WTC11 (cell line): ENCODE data around the gene RASEF. TPM values are rescaled to one million over a fixed set of nuclear protein-coding genes. Genes with fewer than 3 reads are reported as not detected.
"Not testable (repeated sequence)": the region's sequence is repeated elsewhere in the genome, so short reads cannot be mapped to it uniquely, and the experiment has no call there.

Source experiments
- ATAC-seq: fragments of 200-7000 bp; cut with Tn5 transposase; 2 replicates; pipeline ENCODE4 v1.10.0; 2021; ENCODE audit warnings: mild to moderate bottlenecking, moderate library complexity
- CTCF ChIA-PET: fragments of 300-600 bp; sonication (Branson Sonifier 250); formaldehyde crosslinking; loops from one replicate; lab custom pipeline; 2021; ENCODE audit warnings: antibody characterized with exemption; lab: Charles Lee
- POLR2A ChIA-PET: fragments of 350-600 bp; sonication (Branson Sonifier 250); formaldehyde crosslinking; loops from one replicate; lab custom pipeline; 2021; ENCODE audit warnings: antibody characterized with exemption; lab: Charles Lee
- DNase-seq: peaks from one replicate; pipeline ENCODE4 v3.0.0; 2021; ENCODE audit warnings: low spot score
- H3K27ac Mint-ChIP-seq: 2 replicates; pipeline ENCODE4 v1.8.0; 2021; ENCODE audit warnings: mixed read lengths
- H3K27me3 Mint-ChIP-seq: 2 replicates; pipeline ENCODE4 v1.8.0; 2021; ENCODE audit warnings: low read depth, mild to moderate bottlenecking, moderate library complexity, mixed read lengths
- H3K36me3 Mint-ChIP-seq: 2 replicates; pipeline ENCODE4 v1.8.0; 2021; ENCODE audit warnings: mixed read lengths
- H3K4me1 Mint-ChIP-seq: 2 replicates; pipeline ENCODE4 v1.8.0; 2022; ENCODE audit warnings: mixed read lengths
- H3K4me3 Mint-ChIP-seq: 2 replicates; pipeline ENCODE4 v1.8.0; 2021; ENCODE audit warnings: mild to moderate bottlenecking, moderate library complexity, mixed read lengths
- H3K9me3 Mint-ChIP-seq: 2 replicates; pipeline ENCODE4 v1.8.0; 2021; ENCODE audit warnings: mixed read lengths
- CREB1 ChIP-seq: sonication (generic); formaldehyde crosslinking; IDR thresholded peaks from 2 replicates; pipeline ENCODE4 v1.8.0; 2023; ENCODE audit warnings: mild to moderate bottlenecking, missing genetic modification reagents
- E2F1 ChIP-seq: sonication (generic); formaldehyde crosslinking; IDR thresholded peaks from 2 replicates; pipeline ENCODE4 v1.8.0; 2022; ENCODE audit warnings: mild to moderate bottlenecking, missing genetic modification reagents
- IRF2 ChIP-seq: sonication (generic); formaldehyde crosslinking; IDR thresholded peaks from 2 replicates; pipeline ENCODE4 v1.8.0; 2022; ENCODE audit warnings: low read depth, missing genetic modification reagents, borderline replicate concordance
- PRDM15 ChIP-seq: sonication (generic); formaldehyde crosslinking; IDR thresholded peaks from 2 replicates; pipeline ENCODE4 v1.8.0; 2022; ENCODE audit warnings: missing genetic modification reagents
- ZNF138 ChIP-seq: sonication (generic); formaldehyde crosslinking; conservative IDR thresholded peaks from 2 replicates; pipeline ENCODE4 v1.8.1; 2022; ENCODE audit warnings: mild to moderate bottlenecking, moderate library complexity, missing genetic modification reagents
- ZNF317 ChIP-seq: sonication (generic); formaldehyde crosslinking; IDR thresholded peaks from 2 replicates; pipeline ENCODE4 v1.8.1; 2023; ENCODE audit warnings: low read depth, mild to moderate bottlenecking, moderate library complexity, missing genetic modification reagents, borderline replicate concordance
- ZSCAN18 ChIP-seq: fragments of 250-450 bp; sonication (Bioruptor Pico); IDR thresholded peaks from 2 replicates; pipeline ENCODE4 v2.1.2; 2022; ENCODE audit warnings: mild to moderate bottlenecking, moderate library complexity
- total RNA-seq: library from RNA; stranded (reverse); gene quantifications from 3 replicates; pipeline ENCODE4 v1.2.3, GENCODE V29; 2021

RASEF gene
- total RNA-seq, 1 experiment from 2014 or later, result 6.5 TPM

- no peak overlapping the region for H3K4me3 Mint-ChIP-seq
- DNase-seq (no peak), ATAC-seq (peak; percentile 44)
- H3K27me3 Mint-ChIP-seq, result peaks cover 7% of the 10 kb centered on the region
- CTCF ChIA-PET, result interaction anchor here (1.0 kb wide), 2 partner anchors 22 to 328 kb away, joined by 3 read pairs; no protein-coding TSS in a partner anchor
- peaks cover 6% of the 10 kb centered on the region for H3K9me3 Mint-ChIP-seq
- POLR2A ChIA-PET, result interaction anchor here (1.2 kb wide), 1 partner anchor 151 kb away, joined by 3 read pairs; no protein-coding TSS in a partner anchor
- H3K27ac Mint-ChIP-seq, result no peak overlapping the region
- TF ChIP-seq ZSCAN18 (CRISPR knock-in tag) (no peak), CREB1 (CRISPR knock-in tag) (no peak)
- TF ChIP-seq, all 79 proteins: peak for 0
- H3K36me3 Mint-ChIP-seq, result no peaks in the 10 kb centered on the region
- peaks cover 8% of the 10 kb centered on the region for H3K4me1 Mint-ChIP-seq
Measured at GRCh38 chr9:82934949-82935348, 128.0 kb downstream of the RASEF start.

- H3K36me3 Mint-ChIP-seq, ATAC-seq, H3K27ac Mint-ChIP-seq, H3K9me3 Mint-ChIP-seq, DNase-seq, H3K27me3 Mint-ChIP-seq, H3K4me1 Mint-ChIP-seq, CTCF ChIA-PET, H3K4me3 Mint-ChIP-seq: not testable (repeated sequence)
- POLR2A ChIA-PET, result interaction anchor here (1.2 kb wide), 1 partner anchor 150 kb away, joined by 3 read pairs; no protein-coding TSS in a partner anchor
Measured at GRCh38 chr9:82934025-82934424, 128.9 kb downstream of the RASEF start.

GRCh38 chr9:82930116-82930515 lies 132.8 kb downstream of the RASEF start:
- no peak overlapping the region for H3K4me3 Mint-ChIP-seq
- TF ChIP-seq ZNF138 (CRISPR knock-in tag), result no peak
- TF ChIP-seq ZNF317 (CRISPR knock-in tag), result no peak
- no peak for TF ChIP-seq E2F1 (CRISPR knock-in tag)
- no peak for TF ChIP-seq PRDM15
- TF ChIP-seq IRF2 (CRISPR knock-in tag), result no peak
- peaks cover 6% of the 10 kb centered on the region for H3K9me3 Mint-ChIP-seq
- DNase-seq (no peak), ATAC-seq (no peak)
- CTCF ChIA-PET, result interaction anchor here (1.0 to 2.3 kb wide), 2 partner anchors 31 to 323 kb away, joined by 3 to 5 read pairs; no protein-coding TSS in a partner anchor
- 0 out of 2 replicates have a peak, but pooled peaks cover 7% of the 10 kb centered on the region for H3K36me3 Mint-ChIP-seq
- peaks cover 9% of the 10 kb centered on the region for H3K4me1 Mint-ChIP-seq
- POLR2A ChIA-PET, result no interaction called here
- H3K27ac Mint-ChIP-seq, result no peak overlapping the region
- peaks cover 4% of the 10 kb centered on the region; the same call in 1 of the 2 replicates for H3K27me3 Mint-ChIP-seq
